Transverse colon (tissue), 4 donors: ENCODE results near the gene CLDN6. TPM values are rescaled to one million over a fixed set of nuclear protein-coding genes. Genes with fewer than 3 reads are reported as not detected.

Source experiments
- DNase-seq: peaks from one replicate; pipeline ENCODE4 v3.0.0-alpha.2; 2019
- H3K27ac ChIP-seq, 4 donors: fragments of 200-600 bp; sonication (generic); 2 replicates each; pipeline ENCODE4 v1.5.1; 2016 to 2018; ENCODE audit warnings: inconsistent platforms in 4 of 4
- H3K27me3 ChIP-seq: fragments of 200-600 bp; sonication (generic); 2 replicates; pipeline ENCODE4 v1.5.1; 2017; ENCODE audit warnings: inconsistent platforms
- H3K36me3 ChIP-seq, 4 donors: fragments of 200-600 bp; sonication (generic); 2 replicates each; pipeline ENCODE4 v1.5.1; 2017 to 2019; ENCODE audit warnings: inconsistent platforms in 4 of 4
- H3K4me1 ChIP-seq, 4 donors: fragments of 200-600 bp; sonication (generic); 2 replicates each; pipeline ENCODE4 v1.5.1; 2017 to 2020; ENCODE audit warnings: inconsistent platforms in 4 of 4
- H3K4me3 ChIP-seq, 4 donors: fragments of 200-600 bp; sonication (generic); 1 replicate in 1 of 4; 2 replicates in 3 of 4; pipeline versions ENCODE4 v1.5.1 to v1.6.1; 2017 to 2019; ENCODE audit warnings: inconsistent platforms in 4 of 4
- H3K9me3 ChIP-seq, 2 donors: fragments of 200-600 bp; sonication (generic); 2 replicates each; pipeline ENCODE4 v1.5.1; 2017 to 2019; ENCODE audit warnings: inconsistent platforms in 2 of 2
- EP300 ChIP-seq: sonication (generic); formaldehyde crosslinking; IDR thresholded peaks from one replicate; pipeline ENCODE4 v1.6.1; 2017; ENCODE audit warnings: antibody characterized with exemption, low read depth
- POLR2A ChIP-seq: fragments of 450-650 bp; IDR thresholded peaks from one replicate; pipeline ENCODE4 v1.6.1; 2016; ENCODE audit warnings: antibody characterized with exemption, mild to moderate bottlenecking, moderate library complexity
- POLR2AphosphoS5 ChIP-seq, 3 donors: sonication (generic); formaldehyde crosslinking; IDR thresholded peaks; one replicate each; pipeline ENCODE4 v1.6.1; 2016; ENCODE audit warnings: antibody characterized with exemption in 3 of 3
- WGBS, 2 donors: methylation state at CpG; one replicate each; pipeline ENCODE4 v1.1.5; 2018; ENCODE audit warnings: low coverage in 1 of 2; 5-methylcytosine and 5-hydroxymethylcytosine counted together
- in situ Hi-C, 4 donors: fragments of 200-750 bp; cut with MboI; loops; one replicate each; pipeline versions ENCODE4 v1.15.0 to v1.15.1; 2017; ENCODE audit warnings: low sequenced_read_pairs in 3 of 4, low pct_ligation_motif_present in 1 of 4, low pct_unique_long_range_greater_than_20kb in 1 of 4
- intact Hi-C: fragments of 100-400 bp; cut with DNase I; formaldehyde crosslinking; loops from one replicate; pipeline ENCODE4 v1.15.1; 2023; ENCODE audit warnings: low total_unique reads
- total RNA-seq, 4 donors: library from RNA; depleted of rRNA; stranded (reverse); fragments of >200 nt; gene quantifications; one replicate each; pipeline ENCODE4 v1.1.0, GENCODE V29; 2016
- TF ChIP-seq, protein P1 (sequence below), 5 experiments: fragments of 200-600 bp in 3 of 5; fragments of 450-650 bp in 2 of 5; sonication (generic) in 3 of 5; IDR thresholded peaks; 1 replicate in 2 of 5; 2 replicates in 3 of 5; pipeline ENCODE4 v1.5.1; 2016 to 2017; ENCODE audit warnings: antibody characterized with exemption in 5 of 5, inconsistent platforms in 3 of 5, mild to moderate bottlenecking in 2 of 5, moderate library complexity in 1 of 5

The CLDN6 gene
- total RNA-seq, 4 donors from 2014 or later = not detected

DNA sequence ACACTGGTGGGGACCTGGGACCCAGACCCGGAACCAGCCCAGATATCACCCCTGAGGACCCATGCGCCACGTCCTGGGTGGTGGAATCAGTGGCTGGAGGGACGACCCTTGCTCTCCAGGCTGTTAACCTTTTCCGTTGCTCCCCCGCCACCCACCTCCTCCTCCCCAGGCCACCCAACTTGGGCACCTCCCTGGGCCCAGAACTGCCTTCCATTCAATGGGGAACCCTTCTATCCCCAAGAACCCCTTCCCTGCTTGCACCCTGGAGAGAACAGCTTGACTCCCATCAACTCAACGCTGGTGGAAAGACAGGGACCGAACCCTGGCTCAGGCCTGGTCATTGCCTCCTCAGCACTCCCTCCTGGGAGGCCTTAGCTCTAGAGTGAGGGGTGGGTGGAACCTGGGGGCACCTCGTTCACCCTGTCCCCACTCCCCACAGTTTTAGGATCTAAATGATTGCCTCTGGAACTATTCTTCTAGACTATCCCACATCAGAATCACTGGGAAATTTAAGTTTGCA is 41.8 kb upstream of the CLDN6 start:
- H3K9me3 ChIP-seq = no peaks in the 10 kb centered on the region
- H3K27me3 ChIP-seq = no peaks in the 10 kb centered on the region
- 55% methylated on average over 9 of the region's 9 CpGs; no CpG with 5 or more reads in 1 of the 2 donors for WGBS, 2 donors
- in situ Hi-C loops (loop anchor here in 2 of 4 donors (10.0 kb wide), 1 partner anchor 65 kb away; no protein-coding TSS in a partner anchor), intact Hi-C loops (loop anchor here (5.0 to 10.0 kb wide), 2 partner anchors 68 to 105 kb away; no protein-coding TSS in a partner anchor)
- H3K27ac ChIP-seq = peak overlapping the region; percentile 73 to 88 (median 80)
- H3K4me3 ChIP-seq = peak overlapping the region in 3 of 4 donors; percentile 54 to 91 (median 66)
- no peaks in the 10 kb centered on the region for H3K36me3 ChIP-seq
- peaks cover 15 to 42% (median 27%) of the 10 kb centered on the region in 4 donors for H3K4me1 ChIP-seq
- DNase-seq = no peak
- TF ChIP-seq EP300 (no peak), POLR2AphosphoS5 (IDR thresholded peaks at IDR 0.05) (no peak), POLR2A (no peak)
- TF ChIP-seq, protein P1, sequence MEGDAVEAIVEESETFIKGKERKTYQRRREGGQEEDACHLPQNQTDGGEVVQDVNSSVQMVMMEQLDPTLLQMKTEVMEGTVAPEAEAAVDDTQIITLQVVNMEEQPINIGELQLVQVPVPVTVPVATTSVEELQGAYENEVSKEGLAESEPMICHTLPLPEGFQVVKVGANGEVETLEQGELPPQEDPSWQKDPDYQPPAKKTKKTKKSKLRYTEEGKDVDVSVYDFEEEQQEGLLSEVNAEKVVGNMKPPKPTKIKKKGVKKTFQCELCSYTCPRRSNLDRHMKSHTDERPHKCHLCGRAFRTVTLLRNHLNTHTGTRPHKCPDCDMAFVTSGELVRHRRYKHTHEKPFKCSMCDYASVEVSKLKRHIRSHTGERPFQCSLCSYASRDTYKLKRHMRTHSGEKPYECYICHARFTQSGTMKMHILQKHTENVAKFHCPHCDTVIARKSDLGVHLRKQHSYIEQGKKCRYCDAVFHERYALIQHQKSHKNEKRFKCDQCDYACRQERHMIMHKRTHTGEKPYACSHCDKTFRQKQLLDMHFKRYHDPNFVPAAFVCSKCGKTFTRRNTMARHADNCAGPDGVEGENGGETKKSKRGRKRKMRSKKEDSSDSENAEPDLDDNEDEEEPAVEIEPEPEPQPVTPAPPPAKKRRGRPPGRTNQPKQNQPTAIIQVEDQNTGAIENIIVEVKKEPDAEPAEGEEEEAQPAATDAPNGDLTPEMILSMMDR (IDR thresholded peaks at IDR 0.05) = no peak

DNA sequence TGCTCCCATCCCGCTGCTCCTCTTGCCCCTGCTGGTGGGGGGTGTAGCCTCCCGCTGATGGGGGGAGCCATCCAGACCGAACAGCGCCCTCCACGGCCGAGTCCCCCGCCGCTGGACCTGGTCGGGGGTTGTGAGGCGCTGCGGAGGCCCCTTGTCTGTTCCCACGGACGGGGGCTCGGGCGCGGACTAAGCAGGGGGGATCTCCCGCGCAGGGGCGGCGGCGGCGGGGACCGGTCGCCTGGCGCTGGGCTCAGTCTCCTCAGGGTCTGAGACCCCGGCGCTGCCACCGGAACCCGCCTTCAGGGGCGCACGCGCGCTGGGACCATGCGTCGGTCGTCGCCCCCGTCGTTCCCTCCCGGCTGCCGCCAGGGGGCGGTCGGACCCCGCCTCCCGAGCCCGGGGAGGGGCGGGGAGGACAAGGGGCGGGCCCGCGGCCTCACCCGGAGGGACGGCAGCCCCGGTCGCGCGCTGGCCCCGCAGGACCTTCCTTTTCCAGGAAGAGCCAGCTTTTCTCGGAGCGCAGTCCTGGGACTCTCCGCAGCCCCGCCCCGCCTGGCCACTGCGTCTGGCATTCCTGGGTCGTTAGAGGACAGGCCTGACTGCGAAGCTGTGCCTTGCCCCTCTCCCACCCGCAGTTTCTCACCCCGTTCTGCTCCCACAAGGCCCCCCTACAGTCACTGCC is 41.2 kb upstream of the CLDN6 start:
- intact Hi-C loops (loop anchor here (5.0 to 10.0 kb wide), 2 partner anchors 68 to 106 kb away; no protein-coding TSS in a partner anchor), in situ Hi-C loops (no loop called here)
- no peaks in the 10 kb centered on the region for H3K27me3 ChIP-seq
- H3K36me3 ChIP-seq = no peaks in the 10 kb centered on the region
- H3K9me3 ChIP-seq = no peaks in the 10 kb centered on the region
- TF ChIP-seq POLR2AphosphoS5 (IDR thresholded peaks at IDR 0.05) (peak; percentile 21 to 60 (median 54)), EP300 (no peak), POLR2A (peak; percentile 55)
- TF ChIP-seq, protein P1 (IDR thresholded peaks at IDR 0.05) = peak; percentile 78 to 98 (median 89)
- peaks cover 11 to 36% (median 23%) of the 10 kb centered on the region in 4 donors for H3K4me1 ChIP-seq
- DNase-seq = peak; percentile 92
- WGBS, 2 donors = 1% methylated on average over 9 of the region's 67 CpGs; no CpG with 5 or more reads in 1 of the 2 donors
- peak overlapping the region; percentile 54 to 91 (median 75) for H3K4me3 ChIP-seq
- peak overlapping the region; percentile 73 to 88 (median 80) for H3K27ac ChIP-seq

DNA sequence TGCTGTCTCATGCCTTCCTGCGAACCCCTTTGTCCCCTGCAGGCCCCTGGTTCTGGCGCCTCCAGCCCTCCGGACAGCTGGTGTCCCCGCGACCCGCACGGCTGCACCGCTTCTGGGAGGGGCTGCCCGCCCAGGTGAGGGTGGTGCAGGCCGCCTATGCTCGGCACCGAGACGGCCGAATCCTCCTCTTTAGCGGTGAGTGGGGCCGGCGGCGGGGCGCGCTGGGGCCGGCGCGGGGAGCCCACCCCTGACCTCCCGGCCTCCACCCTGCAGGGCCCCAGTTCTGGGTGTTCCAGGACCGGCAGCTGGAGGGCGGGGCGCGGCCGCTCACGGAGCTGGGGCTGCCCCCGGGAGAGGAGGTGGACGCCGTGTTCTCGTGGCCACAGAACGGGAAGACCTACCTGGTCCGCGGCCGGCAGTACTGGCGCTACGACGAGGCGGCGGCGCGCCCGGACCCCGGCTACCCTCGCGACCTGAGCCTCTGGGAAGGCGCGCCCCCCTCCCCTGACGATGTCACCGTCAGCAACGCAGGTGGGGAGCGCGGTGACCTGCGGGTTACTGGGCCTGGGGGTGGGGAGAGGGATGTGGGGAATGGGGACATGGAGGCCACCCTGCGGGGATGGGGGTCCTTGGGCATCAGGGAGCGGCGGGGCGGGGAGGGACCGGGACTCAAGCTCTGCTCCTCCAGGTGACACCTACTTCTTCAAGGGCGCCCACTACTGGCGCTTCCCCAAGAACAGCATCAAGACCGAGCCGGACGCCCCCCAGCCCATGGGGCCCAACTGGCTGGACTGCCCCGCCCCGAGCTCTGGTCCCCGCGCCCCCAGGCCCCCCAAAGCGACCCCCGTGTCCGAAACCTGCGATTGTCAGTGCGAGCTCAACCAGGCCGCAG is 40.4 kb upstream of the CLDN6 start:
- intact Hi-C loops (loop anchor here (5.0 to 10.0 kb wide), 2 partner anchors 69 to 106 kb away; no protein-coding TSS in a partner anchor), in situ Hi-C loops (no loop called here)
- peaks cover 11 to 28% (median 22%) of the 10 kb centered on the region in 4 donors for H3K4me1 ChIP-seq
- TF ChIP-seq POLR2AphosphoS5 (IDR thresholded peaks at IDR 0.05) (no peak), POLR2A (no peak), EP300 (no peak)
- TF ChIP-seq, protein P1 (IDR thresholded peaks at IDR 0.05) = no peak
- H3K36me3 ChIP-seq = no peaks in the 10 kb centered on the region
- peak; percentile 75 for DNase-seq
- peak overlapping the region; percentile 54 to 91 (median 75) for H3K4me3 ChIP-seq
- WGBS, 2 donors = 8% methylated on average over 52 of the region's 77 CpGs; no CpG with 5 or more reads in 1 of the 2 donors
- H3K27me3 ChIP-seq = no peaks in the 10 kb centered on the region
- no peaks in the 10 kb centered on the region for H3K9me3 ChIP-seq
- H3K27ac ChIP-seq = peak overlapping the region; percentile 73 to 88 (median 80)
